ENCODE results near the gene DEXI. TPM values are rescaled to one million over a fixed set of nuclear protein-coding genes. Genes with fewer than 3 reads are reported as not detected.

Gene DEXI
- polyA plus RNA-seq, 1 donor from 2014 or later = 52.0 TPM

DNA sequence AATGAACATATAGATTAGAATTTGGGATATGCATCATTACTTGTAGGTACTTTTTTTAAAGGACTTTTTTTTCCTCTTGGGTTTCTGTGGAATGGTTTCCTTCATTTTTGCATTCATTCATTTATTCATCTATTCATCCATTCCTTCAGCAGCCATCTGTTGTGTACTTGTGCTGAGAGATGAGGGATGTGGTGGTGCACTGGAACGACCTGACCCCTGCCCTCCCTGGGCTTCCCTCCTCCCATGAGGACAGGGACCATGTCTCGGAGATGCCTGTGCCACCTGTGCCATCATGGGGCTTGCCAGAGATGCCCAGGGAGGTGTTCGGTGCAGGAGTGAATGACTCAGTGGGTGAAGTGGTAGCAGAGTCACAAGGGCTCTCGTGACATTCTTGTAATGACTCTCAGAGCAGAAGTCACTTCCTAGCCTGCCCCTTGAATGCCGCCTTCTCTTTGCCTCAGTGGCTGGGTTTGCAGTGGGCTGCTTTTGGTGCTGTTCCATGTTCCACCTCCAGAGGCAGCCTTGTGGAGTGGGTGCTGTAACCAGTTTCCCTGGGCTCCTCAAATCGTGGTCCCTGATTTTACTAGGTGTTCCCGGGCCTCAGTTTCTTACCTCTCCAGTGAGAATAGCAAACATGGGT, 46.0 kb upstream of the DEXI start:
- Histone ChIP-seq H3K4me3 (ENCODE audit: low read length) (no peak overlapping the region), H3F3A (ENCODE audit: insufficient read depth, low read length, poor library complexity, severe bottlenecking) (no peaks in the 10 kb centered on the region), H3K9me3 (ENCODE audit: low read length) (no peaks in the 10 kb centered on the region), H2AFZ (ENCODE audit: low read depth, low read length) (no peak overlapping the region), H3K4me2 (ENCODE audit: low read length) (no peak overlapping the region), H3K27me3 (ENCODE audit: insufficient read depth, low read depth, low read length) (no peaks in the 10 kb centered on the region), H4K20me1 (ENCODE audit: insufficient read depth) (no peaks in the 10 kb centered on the region), H3K36me3 (ENCODE audit: insufficient read depth, low read length) (no peaks in the 10 kb centered on the region), H3K9me2 (ENCODE audit: insufficient read depth, low read length) (no peaks in the 10 kb centered on the region), H3K79me2 (replicated peaks; ENCODE audit: insufficient read depth, low read length) (no peaks in the 10 kb centered on the region), H3K9ac (ENCODE audit: low read length) (no peak overlapping the region), H3K27ac (ENCODE audit: low read length) (no peak overlapping the region)
- TF ChIP-seq, protein P1, sequence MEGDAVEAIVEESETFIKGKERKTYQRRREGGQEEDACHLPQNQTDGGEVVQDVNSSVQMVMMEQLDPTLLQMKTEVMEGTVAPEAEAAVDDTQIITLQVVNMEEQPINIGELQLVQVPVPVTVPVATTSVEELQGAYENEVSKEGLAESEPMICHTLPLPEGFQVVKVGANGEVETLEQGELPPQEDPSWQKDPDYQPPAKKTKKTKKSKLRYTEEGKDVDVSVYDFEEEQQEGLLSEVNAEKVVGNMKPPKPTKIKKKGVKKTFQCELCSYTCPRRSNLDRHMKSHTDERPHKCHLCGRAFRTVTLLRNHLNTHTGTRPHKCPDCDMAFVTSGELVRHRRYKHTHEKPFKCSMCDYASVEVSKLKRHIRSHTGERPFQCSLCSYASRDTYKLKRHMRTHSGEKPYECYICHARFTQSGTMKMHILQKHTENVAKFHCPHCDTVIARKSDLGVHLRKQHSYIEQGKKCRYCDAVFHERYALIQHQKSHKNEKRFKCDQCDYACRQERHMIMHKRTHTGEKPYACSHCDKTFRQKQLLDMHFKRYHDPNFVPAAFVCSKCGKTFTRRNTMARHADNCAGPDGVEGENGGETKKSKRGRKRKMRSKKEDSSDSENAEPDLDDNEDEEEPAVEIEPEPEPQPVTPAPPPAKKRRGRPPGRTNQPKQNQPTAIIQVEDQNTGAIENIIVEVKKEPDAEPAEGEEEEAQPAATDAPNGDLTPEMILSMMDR (IDR thresholded peaks at IDR 0.05; ENCODE audit: poor library complexity, severe bottlenecking) = no peak
- no peak for TF ChIP-seq EZH2 (IDR thresholded peaks at IDR 0.05; ENCODE audit: borderline replicate concordance, insufficient read depth, low read length, poor library complexity, severe bottlenecking)
- TF ChIP-seq SMC3 (conservative IDR thresholded peaks at IDR 0.05; ENCODE audit: poor library complexity) = no peak
- no peak for TF ChIP-seq EP300 (conservative IDR thresholded peaks at IDR 0.05; ENCODE audit: poor library complexity, severe bottlenecking)
- TF ChIP-seq POLR2AphosphoS5 (IDR thresholded peaks at IDR 0.05) = no peak
- no peak for TF ChIP-seq TAF1 (IDR thresholded peaks at IDR 0.05; ENCODE audit: low read depth)
- TF ChIP-seq, protein P2, sequence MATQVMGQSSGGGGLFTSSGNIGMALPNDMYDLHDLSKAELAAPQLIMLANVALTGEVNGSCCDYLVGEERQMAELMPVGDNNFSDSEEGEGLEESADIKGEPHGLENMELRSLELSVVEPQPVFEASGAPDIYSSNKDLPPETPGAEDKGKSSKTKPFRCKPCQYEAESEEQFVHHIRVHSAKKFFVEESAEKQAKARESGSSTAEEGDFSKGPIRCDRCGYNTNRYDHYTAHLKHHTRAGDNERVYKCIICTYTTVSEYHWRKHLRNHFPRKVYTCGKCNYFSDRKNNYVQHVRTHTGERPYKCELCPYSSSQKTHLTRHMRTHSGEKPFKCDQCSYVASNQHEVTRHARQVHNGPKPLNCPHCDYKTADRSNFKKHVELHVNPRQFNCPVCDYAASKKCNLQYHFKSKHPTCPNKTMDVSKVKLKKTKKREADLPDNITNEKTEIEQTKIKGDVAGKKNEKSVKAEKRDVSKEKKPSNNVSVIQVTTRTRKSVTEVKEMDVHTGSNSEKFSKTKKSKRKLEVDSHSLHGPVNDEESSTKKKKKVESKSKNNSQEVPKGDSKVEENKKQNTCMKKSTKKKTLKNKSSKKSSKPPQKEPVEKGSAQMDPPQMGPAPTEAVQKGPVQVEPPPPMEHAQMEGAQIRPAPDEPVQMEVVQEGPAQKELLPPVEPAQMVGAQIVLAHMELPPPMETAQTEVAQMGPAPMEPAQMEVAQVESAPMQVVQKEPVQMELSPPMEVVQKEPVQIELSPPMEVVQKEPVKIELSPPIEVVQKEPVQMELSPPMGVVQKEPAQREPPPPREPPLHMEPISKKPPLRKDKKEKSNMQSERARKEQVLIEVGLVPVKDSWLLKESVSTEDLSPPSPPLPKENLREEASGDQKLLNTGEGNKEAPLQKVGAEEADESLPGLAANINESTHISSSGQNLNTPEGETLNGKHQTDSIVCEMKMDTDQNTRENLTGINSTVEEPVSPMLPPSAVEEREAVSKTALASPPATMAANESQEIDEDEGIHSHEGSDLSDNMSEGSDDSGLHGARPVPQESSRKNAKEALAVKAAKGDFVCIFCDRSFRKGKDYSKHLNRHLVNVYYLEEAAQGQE (IDR thresholded peaks at IDR 0.05; ENCODE audit: borderline replicate concordance) = no peak
- no peak for TF ChIP-seq MXI1 (conservative IDR thresholded peaks at IDR 0.05; ENCODE audit: poor library complexity, severe bottlenecking)
- no peak for TF ChIP-seq RAD21 (conservative IDR thresholded peaks at IDR 0.05)

DNA sequence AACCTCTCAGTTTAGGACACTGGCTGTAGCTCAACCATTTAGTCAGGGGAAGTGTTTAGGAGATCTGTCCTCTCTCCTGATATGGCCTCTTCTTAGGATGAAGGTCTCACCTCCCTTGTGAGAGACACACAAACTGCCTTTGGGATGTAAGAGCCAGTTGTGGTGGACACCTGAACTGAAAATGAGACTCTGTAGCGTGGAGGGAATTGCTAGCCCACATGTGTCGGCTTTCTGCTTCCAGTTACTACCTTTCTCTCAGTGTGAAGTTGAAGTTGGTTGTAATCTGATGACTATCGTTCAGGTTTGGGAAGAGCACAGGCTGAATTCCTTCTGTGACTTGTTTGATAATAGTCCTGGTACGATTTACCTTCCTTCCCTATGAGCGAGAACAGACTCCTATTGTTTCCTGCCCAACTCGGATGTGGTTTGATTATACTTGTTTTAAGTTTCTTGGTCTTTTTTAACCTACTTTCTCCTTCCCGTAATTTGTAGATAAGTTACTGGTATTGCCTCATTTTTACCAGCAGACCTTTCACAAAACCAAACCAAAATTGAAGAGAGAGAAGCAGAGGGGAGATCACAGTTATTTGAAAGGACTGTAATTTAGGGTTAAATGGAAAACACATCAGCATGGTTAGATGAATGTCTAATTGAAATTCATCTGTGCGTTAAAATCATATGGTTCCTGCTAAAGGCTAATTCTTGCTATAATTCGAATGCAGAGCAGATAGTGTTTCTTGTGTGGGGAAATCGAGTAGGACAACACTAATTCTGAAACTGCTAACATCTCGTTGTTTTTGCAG, 45.3 kb upstream of the DEXI start:
- Histone ChIP-seq H3K36me3 (ENCODE audit: insufficient read depth, low read length) (peaks cover under 1% of the 10 kb centered on the region), H3K4me3 (ENCODE audit: low read length) (no peak overlapping the region), H3K4me2 (ENCODE audit: low read length) (no peak overlapping the region), H3K79me2 (replicated peaks; ENCODE audit: insufficient read depth, low read length) (no peaks in the 10 kb centered on the region), H3K9me2 (ENCODE audit: insufficient read depth, low read length) (no peaks in the 10 kb centered on the region), H2AFZ (ENCODE audit: low read depth, low read length) (no peak overlapping the region), H3K9me3 (ENCODE audit: low read length) (no peaks in the 10 kb centered on the region), H3K27me3 (ENCODE audit: insufficient read depth, low read depth, low read length) (no peaks in the 10 kb centered on the region), H3K9ac (ENCODE audit: low read length) (no peak overlapping the region), H3K27ac (ENCODE audit: low read length) (no peak overlapping the region), H4K20me1 (ENCODE audit: insufficient read depth) (no peaks in the 10 kb centered on the region), H3F3A (ENCODE audit: insufficient read depth, low read length, poor library complexity, severe bottlenecking) (no peaks in the 10 kb centered on the region)
- TF ChIP-seq EP300 (conservative IDR thresholded peaks at IDR 0.05; ENCODE audit: poor library complexity, severe bottlenecking) (no peak), RAD21 (conservative IDR thresholded peaks at IDR 0.05) (no peak)
- TF ChIP-seq, protein P1 (IDR thresholded peaks at IDR 0.05; ENCODE audit: poor library complexity, severe bottlenecking) = no peak

All from neural cell (in vitro differentiated cells).